ENCODE measurements around the gene E2F7. TPM values are rescaled to one million over a fixed set of nuclear protein-coding genes. Genes with fewer than 3 reads are reported as not detected.

The E2F7 gene
- total RNA-seq, 1 donor = 10.4 TPM

- peak; percentile 99 for TF ChIP-seq CTCF (IDR thresholded peaks at IDR 0.05; ENCODE audit: insufficient read depth, low read depth, low read length)
- peak; percentile 83 for DNase-seq (ENCODE audit: low read depth)
- peak overlapping the region; percentile 11 for H3K4me3 ChIP-seq (ENCODE audit: low read depth, low read length)
These were observed 54.4 kb downstream of the E2F7 start for GRCh38 chr12:77010691-77011548.

DNA sequence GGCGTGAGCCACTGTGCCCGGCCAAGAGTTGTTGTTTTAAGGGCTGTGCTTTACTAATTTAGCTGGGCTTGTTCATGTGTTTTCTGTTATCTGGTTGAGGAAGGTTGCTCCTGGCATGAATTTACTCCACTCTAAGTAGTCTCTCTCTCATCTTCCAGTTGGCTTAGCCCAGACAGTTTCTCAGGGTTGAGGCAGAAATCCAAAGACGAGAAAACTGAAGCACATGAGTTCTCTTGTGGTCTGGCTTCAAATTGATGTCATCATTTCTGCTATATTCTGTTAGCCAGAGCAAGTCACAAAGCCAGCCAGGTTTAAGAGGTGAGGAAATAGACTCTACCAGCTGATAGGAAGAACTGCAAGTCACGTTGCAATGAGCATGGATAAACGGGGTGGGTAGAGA is 57.9 kb downstream of the E2F7 start:
- no peak for TF ChIP-seq CTCF (IDR thresholded peaks at IDR 0.05; ENCODE audit: insufficient read depth, low read depth, low read length)
- no peak for DNase-seq (ENCODE audit: low read depth)

GRCh38 chr12:77005611-77006098 is 59.7 kb downstream of the E2F7 start:
- no peak for DNase-seq (ENCODE audit: low read depth)

More for the DNA sequence above, 57.9 kb downstream of the E2F7 start:
- H3K4me3 ChIP-seq (ENCODE audit: low read depth, low read length) = no peak overlapping the region

GRCh38 chr12:77003914-77004313 is 61.5 kb downstream of the E2F7 start:
- H3K4me3 ChIP-seq (ENCODE audit: low read depth, low read length) = no peak overlapping the region
- DNase-seq (ENCODE audit: low read depth) = no peak
- TF ChIP-seq CTCF (IDR thresholded peaks at IDR 0.05; ENCODE audit: insufficient read depth, low read depth, low read length) = no peak

More at GRCh38 chr12:77005611-77006098, 59.7 kb downstream of the E2F7 start:
- no peak overlapping the region for H3K4me3 ChIP-seq (ENCODE audit: low read depth, low read length)
- TF ChIP-seq CTCF (IDR thresholded peaks at IDR 0.05; ENCODE audit: insufficient read depth, low read depth, low read length) = no peak

- TF ChIP-seq CTCF (IDR thresholded peaks at IDR 0.05; ENCODE audit: insufficient read depth, low read depth, low read length) = no peak
- no peak for DNase-seq (ENCODE audit: low read depth)
- H3K4me3 ChIP-seq (ENCODE audit: low read depth, low read length) = no peak overlapping the region
These were observed 62.1 kb downstream of the E2F7 start for GRCh38 chr12:77003246-77003645.

GRCh38 chr12:77002382-77002781 is 63.0 kb downstream of the E2F7 start:
- H3K4me3 ChIP-seq (ENCODE audit: low read depth, low read length) = no peak overlapping the region
- no peak for TF ChIP-seq CTCF (IDR thresholded peaks at IDR 0.05; ENCODE audit: insufficient read depth, low read depth, low read length)
- no peak for DNase-seq (ENCODE audit: low read depth)

Measured in fibroblast of villous mesenchyme (primary cell).